B cell (primary cell): Measurements from ENCODE around the gene QRICH1. TPM values are rescaled to one million over a fixed set of nuclear protein-coding genes. Genes with fewer than 3 reads are reported as not detected.

Experiments used
- ATAC-seq: fragments of 200-7000 bp; cut with Tn5 transposase; one replicate; pipeline ENCODE4 v1.10.0; 2021; ENCODE audit warnings: low read depth, mild to moderate bottlenecking, moderate number of reproducible peaks, moderate library complexity
- CTCF ChIA-PET: fragments of 350-600 bp; sonication (Branson Sonifier 250); formaldehyde crosslinking; loops from one replicate; lab custom pipeline; 2021; ENCODE audit warnings: antibody characterized with exemption, inconsistent platforms; lab: Charles Lee
- POLR2A ChIA-PET: fragments of 350-600 bp; sonication (Branson Sonifier 250); formaldehyde crosslinking; loops from one replicate; lab custom pipeline; 2021; ENCODE audit warnings: antibody characterized with exemption; lab: Charles Lee
- DNase-seq: peaks from one replicate; pipeline ENCODE4 v3.0.0; 2013
- H2AFZ ChIP-seq: 2 replicates; pipeline ENCODE4 v1.6.1; 2012; ENCODE audit warnings: mild to moderate bottlenecking, low read depth, low read length; ENCODE audit not compliant: insufficient read depth, poor library complexity, severe bottlenecking
- H3K27ac ChIP-seq, 2 donors: 1 replicate in 1 of 2; 2 replicates in 1 of 2; pipeline ENCODE4 v1.5.1; 2012 to 2013; ENCODE audit warnings: low read length in 2 of 2, mild to moderate bottlenecking in 2 of 2, moderate library complexity in 1 of 2
- H3K27me3 ChIP-seq, 4 experiments: fragments of 200-600 bp in 1 of 4; sonication (generic) in 1 of 4; replicated peaks in 1 of 4; 1 replicate in 2 of 4; 2 replicates in 2 of 4; pipeline versions ENCODE4 v1.6.1 to v1.7.0; 2013 to 2016; ENCODE audit warnings: low read length in 3 of 4, mild to moderate bottlenecking in 2 of 4, mixed read lengths in 1 of 4, moderate library complexity in 1 of 4; ENCODE audit not compliant: insufficient read depth in 4 of 4, control insufficient read depth in 3 of 4; ENCODE audit errors: control extremely low read depth in 1 of 4
- H3K36me3 ChIP-seq, 2 experiments: replicated peaks in 1 of 2; 1 replicate in 1 of 2; 2 replicates in 1 of 2; pipeline versions ENCODE4 v1.6.1 to v1.7.1; 2013; ENCODE audit warnings: low read length in 1 of 2; ENCODE audit not compliant: insufficient read depth in 2 of 2, control insufficient read depth in 1 of 2; ENCODE audit errors: control extremely low read depth in 1 of 2, extremely low read depth in 1 of 2
- H3K4me1 ChIP-seq, 2 donors: fragments of 200-600 bp in 1 of 2; sonication (generic) in 1 of 2; 1 replicate in 1 of 2; 2 replicates in 1 of 2; pipeline versions ENCODE4 v1.5.1 to v1.6.1; 2013 to 2017; ENCODE audit warnings: low read length in 2 of 2; ENCODE audit not compliant: control insufficient read depth in 2 of 2, insufficient read depth in 2 of 2
- H3K4me2 ChIP-seq: replicated peaks from 2 replicates; pipeline ENCODE3; 2012; ENCODE audit warnings: mild to moderate bottlenecking, low read depth, low read length; ENCODE audit not compliant: poor library complexity, severe bottlenecking
- H3K4me3 ChIP-seq, 5 experiments: fragments of 200-600 bp in 1 of 5; sonication (generic) in 1 of 5; 1 replicate in 3 of 5; 2 replicates in 2 of 5; pipeline versions ENCODE4 v1.5.1 to v1.7.0; 2011 to 2016; ENCODE audit warnings: low read length in 4 of 5, mild to moderate bottlenecking in 4 of 5, low read depth in 2 of 5, control low read depth in 1 of 5, moderate library complexity in 1 of 5; ENCODE audit not compliant: insufficient read depth in 1 of 5; ENCODE audit errors: control extremely low read depth in 1 of 5, extremely low read depth in 1 of 5
- H3K79me2 ChIP-seq: fragments of 200-600 bp; sonication (generic); one replicate; pipeline ENCODE4 v1.6.0; 2016; ENCODE audit warnings: low read length; ENCODE audit not compliant: control insufficient read depth, insufficient read depth
- H3K9ac ChIP-seq: fragments of 200-600 bp; sonication (generic); 2 replicates; pipeline ENCODE4 v1.6.1; 2017; ENCODE audit warnings: mild to moderate bottlenecking, low read length, moderate library complexity
- H3K9me3 ChIP-seq, 3 donors: one replicate each; pipeline versions ENCODE4 v1.6.1 to v1.7.1; 2013; ENCODE audit warnings: low read length in 2 of 3; ENCODE audit not compliant: control insufficient read depth in 2 of 3, insufficient read depth in 1 of 3; ENCODE audit errors: control extremely low read depth in 1 of 3
- H4K20me1 ChIP-seq: 2 replicates; pipeline ENCODE4 v1.6.0; 2012; ENCODE audit warnings: mild to moderate bottlenecking, low read length; ENCODE audit not compliant: insufficient read depth, control insufficient read depth, poor library complexity, severe bottlenecking
- H3K27ac Mint-ChIP-seq: one replicate; pipeline ENCODE4 v1.8.0; 2021; ENCODE audit warnings: mixed read lengths
- H3K27me3 Mint-ChIP-seq: one replicate; pipeline ENCODE4 v1.8.0; 2021; ENCODE audit warnings: mixed read lengths
- H3K4me1 Mint-ChIP-seq: one replicate; pipeline ENCODE4 v1.8.0; 2021; ENCODE audit warnings: mixed read lengths
- H3K4me3 Mint-ChIP-seq: one replicate; pipeline ENCODE4 v1.8.0; 2021; ENCODE audit warnings: mixed read lengths
- H3K9me3 Mint-ChIP-seq: one replicate; pipeline ENCODE4 v1.8.0; 2022; ENCODE audit warnings: mixed read lengths; ENCODE audit not compliant: insufficient read depth
- EZH2 ChIP-seq: IDR thresholded peaks from 2 replicates; pipeline ENCODE4 v1.6.1; 2012; ENCODE audit warnings: borderline replicate concordance, low read depth, mild to moderate bottlenecking, moderate library complexity, low read length; ENCODE audit not compliant: insufficient read depth, poor library complexity, severe bottlenecking
- WGBS: methylation state at CpG from one replicate; pipeline ENCODE4 v1.1.5; 2013; ENCODE audit warnings: missing lambda C conversion rate; ENCODE audit not compliant: insufficient coverage; 5-methylcytosine and 5-hydroxymethylcytosine counted together
- intact Hi-C: fragments of 100-400 bp; cut with micrococcal nuclease; formaldehyde crosslinking; loops from one replicate; pipeline ENCODE4 v1.10.0; 2022
- polyA plus RNA-seq: library from polyadenylated mRNA; depleted of rRNA; stranded (reverse); fragments of >200 nt; gene quantifications from 2 replicates; pipeline ENCODE4 v1.2.3, GENCODE V29; 2012
- total RNA-seq, 2 donors: library from RNA; stranded (reverse); fragments of 120-200 nt in 1 of 2; gene quantifications; 1 replicate in 1 of 2; 2 replicates in 1 of 2; pipeline versions ENCODE4 v1.2.3 to v1.2.4, GENCODE V29; 2013 to 2022
- TF ChIP-seq, protein P1 (sequence below): fragments of 200-600 bp; IDR thresholded peaks from one replicate; pipeline ENCODE4 v1.8.0; 2022; ENCODE audit warnings: antibody characterized with exemption, mild to moderate bottlenecking

The QRICH1 gene
- total and polyA plus RNA-seq, 2 donors (not counting 1 experiment from before 2014, with no cell fraction given), result 179 to 187 TPM

- Histone ChIP-seq H4K20me1 (no peaks in the 10 kb centered on the region), H3K9me3 (no peaks in the 10 kb centered on the region), H3K27ac (no peak overlapping the region), H3K79me2 (peaks cover 4% of the 10 kb centered on the region), H3K4me2 (no peak overlapping the region), H3K27me3 (no peaks in the 10 kb centered on the region), H3K4me1 (peaks cover 7 to 8% of the 10 kb centered on the region in 2 donors), H3K36me3 (peaks cover 1 to 50% of the 10 kb centered on the region in 2 experiments), H2AFZ (no peak overlapping the region), H3K9ac (no peak overlapping the region), H3K4me3 (no peak overlapping the region)
- Mint-ChIP-seq H3K4me1 (peaks cover 11% of the 10 kb centered on the region), H3K9me3 (no peaks in the 10 kb centered on the region), H3K4me3 (no peak overlapping the region), H3K27ac (no peak overlapping the region), H3K27me3 (no peaks in the 10 kb centered on the region)
- TF ChIP-seq, protein P1, sequence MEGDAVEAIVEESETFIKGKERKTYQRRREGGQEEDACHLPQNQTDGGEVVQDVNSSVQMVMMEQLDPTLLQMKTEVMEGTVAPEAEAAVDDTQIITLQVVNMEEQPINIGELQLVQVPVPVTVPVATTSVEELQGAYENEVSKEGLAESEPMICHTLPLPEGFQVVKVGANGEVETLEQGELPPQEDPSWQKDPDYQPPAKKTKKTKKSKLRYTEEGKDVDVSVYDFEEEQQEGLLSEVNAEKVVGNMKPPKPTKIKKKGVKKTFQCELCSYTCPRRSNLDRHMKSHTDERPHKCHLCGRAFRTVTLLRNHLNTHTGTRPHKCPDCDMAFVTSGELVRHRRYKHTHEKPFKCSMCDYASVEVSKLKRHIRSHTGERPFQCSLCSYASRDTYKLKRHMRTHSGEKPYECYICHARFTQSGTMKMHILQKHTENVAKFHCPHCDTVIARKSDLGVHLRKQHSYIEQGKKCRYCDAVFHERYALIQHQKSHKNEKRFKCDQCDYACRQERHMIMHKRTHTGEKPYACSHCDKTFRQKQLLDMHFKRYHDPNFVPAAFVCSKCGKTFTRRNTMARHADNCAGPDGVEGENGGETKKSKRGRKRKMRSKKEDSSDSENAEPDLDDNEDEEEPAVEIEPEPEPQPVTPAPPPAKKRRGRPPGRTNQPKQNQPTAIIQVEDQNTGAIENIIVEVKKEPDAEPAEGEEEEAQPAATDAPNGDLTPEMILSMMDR, result no peak
- no peak for TF ChIP-seq EZH2
- DNase-seq (no peak), ATAC-seq (no peak)
- POLR2A ChIA-PET, result no interaction called here
- intact Hi-C loops, result no loop called here
- CTCF ChIA-PET, result interaction anchor here (2.2 to 6.4 kb wide), 3 partner anchors 29 to 172 kb away, joined by 7 to 69 read pairs (median 69); partner anchors contain the start of gene QRICH1
Measured at GRCh38 chr3:48984663-48985062, 109.2 kb downstream of the QRICH1 start.

DNA sequence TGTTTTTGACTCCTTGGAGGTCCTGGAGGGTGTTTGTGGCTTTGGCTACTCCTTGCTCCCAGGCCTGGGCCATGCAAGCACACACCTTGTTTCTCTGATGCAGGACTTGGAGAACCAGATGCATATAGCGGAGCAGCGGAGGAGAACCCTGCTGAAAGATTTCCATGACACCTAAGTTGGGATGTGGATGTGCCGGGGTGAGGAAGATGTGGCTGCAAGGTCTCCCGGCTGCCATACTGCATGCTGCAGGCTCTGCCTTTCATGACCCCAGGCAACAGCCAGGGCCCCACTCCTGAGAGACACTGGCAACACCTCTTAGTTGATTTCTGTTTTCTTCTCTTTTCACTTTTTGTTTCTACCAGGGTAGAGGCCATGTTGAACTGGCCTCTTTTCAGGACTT lies 110.8 kb downstream of the QRICH1 start:
- Mint-ChIP-seq H3K9me3 (no peaks in the 10 kb centered on the region), H3K4me3 (no peak overlapping the region), H3K4me1 (peaks cover 3% of the 10 kb centered on the region), H3K27me3 (no peaks in the 10 kb centered on the region), H3K27ac (no peak overlapping the region)
- H2AFZ ChIP-seq, result no peak overlapping the region
- no peak overlapping the region for H3K4me2 ChIP-seq
- no peaks in the 10 kb centered on the region for H3K4me1 ChIP-seq
- TF ChIP-seq EZH2, result no peak
- TF ChIP-seq, protein P1, result no peak
- ChIA-PET POLR2A (no interaction called here), CTCF (no interaction called here)
- H3K27me3 ChIP-seq, result no peaks in the 10 kb centered on the region
- H3K79me2 ChIP-seq, result no peaks in the 10 kb centered on the region
- ATAC-seq, result no peak
- intact Hi-C loops, result no loop called here
- H3K36me3 ChIP-seq, result peaks cover 1 to 56% of the 10 kb centered on the region in 2 experiments
- no peaks in the 10 kb centered on the region for H3K9me3 ChIP-seq
- H3K4me3 ChIP-seq, result no peak overlapping the region
- no peak for DNase-seq
- H4K20me1 ChIP-seq, result no peaks in the 10 kb centered on the region
- no peak overlapping the region for H3K27ac ChIP-seq
- WGBS, result 100% methylated on average over 4 of the region's 4 CpGs
- H3K9ac ChIP-seq, result no peak overlapping the region
